Skeletal muscle satellite cell (primary cell): ENCODE measurements around the gene PIM3.

Experiments used
- H3K27me3 ChIP-seq: 2 replicates; pipeline ENCODE4 v1.7.0; 2013; ENCODE audit warnings: low read length; ENCODE audit not compliant: control insufficient read depth, insufficient read depth
- H3K36me3 ChIP-seq: 2 replicates; pipeline ENCODE4 v1.7.0; 2013; ENCODE audit warnings: mild to moderate bottlenecking, control low read depth, low read length; ENCODE audit not compliant: insufficient read depth
- H3K4me1 ChIP-seq: 2 replicates; pipeline ENCODE4 v1.7.0; 2013; ENCODE audit warnings: low read length; ENCODE audit not compliant: control insufficient read depth, insufficient read depth
- H3K4me2 ChIP-seq: 2 replicates; pipeline ENCODE4 v1.7.0; 2013; ENCODE audit warnings: mild to moderate bottlenecking, low read length
- H3K4me3 ChIP-seq: 2 replicates; pipeline ENCODE4 v1.7.0; 2013; ENCODE audit warnings: low read length
- H3K9ac ChIP-seq: 2 replicates; pipeline ENCODE4 v1.7.0; 2013; ENCODE audit warnings: mild to moderate bottlenecking, low read depth, low read length, moderate library complexity
- H3K9me3 ChIP-seq: replicated peaks from 2 replicates; pipeline ENCODE4 v1.7.0; 2013; ENCODE audit warnings: mild to moderate bottlenecking, control low read depth, low read length

Gene PIM3

GRCh38 chr22:49921508-49922278 lies 38.9 kb upstream of the PIM3 start:
- Histone ChIP-seq H3K36me3 (peaks cover 17% of the 10 kb centered on the region), H3K9me3 (no peaks in the 10 kb centered on the region), H3K4me1 (peaks cover 16% of the 10 kb centered on the region), H3K4me3 (no peak overlapping the region), H3K27me3 (no peaks in the 10 kb centered on the region), H3K4me2 (no peak overlapping the region), H3K9ac (no peak overlapping the region)

- H3K4me2 ChIP-seq, result no peak overlapping the region
These were observed 38.1 kb upstream of the PIM3 start for GRCh38 chr22:49922484-49922883.

GRCh38 chr22:49922926-49923325 lies 37.6 kb upstream of the PIM3 start:
- peaks cover 9% of the 10 kb centered on the region for H3K4me1 ChIP-seq
- peaks cover 21% of the 10 kb centered on the region for H3K36me3 ChIP-seq
- H3K9ac ChIP-seq, result no peak overlapping the region

More at GRCh38 chr22:49922484-49922883, 38.1 kb upstream of the PIM3 start:
- Histone ChIP-seq H3K4me3 (no peak overlapping the region), H3K27me3 (no peaks in the 10 kb centered on the region), H3K4me1 (peaks cover 12% of the 10 kb centered on the region), H3K9ac (no peak overlapping the region), H3K9me3 (no peaks in the 10 kb centered on the region), H3K36me3 (peaks cover 20% of the 10 kb centered on the region)

GRCh38 chr22:49923445-49923844 lies 37.1 kb upstream of the PIM3 start:
- H3K4me2 ChIP-seq, result no peak overlapping the region
- H3K36me3 ChIP-seq, result peaks cover 21% of the 10 kb centered on the region
- H3K9me3 ChIP-seq, result no peaks in the 10 kb centered on the region
- no peaks in the 10 kb centered on the region for H3K27me3 ChIP-seq
- H3K4me3 ChIP-seq, result no peak overlapping the region
- H3K4me1 ChIP-seq, result peaks cover 9% of the 10 kb centered on the region
- no peak overlapping the region for H3K9ac ChIP-seq

More at GRCh38 chr22:49922926-49923325, 37.6 kb upstream of the PIM3 start:
- no peaks in the 10 kb centered on the region for H3K9me3 ChIP-seq
- no peak overlapping the region for H3K4me2 ChIP-seq
- H3K27me3 ChIP-seq, result no peaks in the 10 kb centered on the region
- no peak overlapping the region for H3K4me3 ChIP-seq

- Histone ChIP-seq H3K9me3 (no peaks in the 10 kb centered on the region), H3K4me1 (peaks cover 4% of the 10 kb centered on the region), H3K27me3 (no peaks in the 10 kb centered on the region), H3K36me3 (peaks cover 21% of the 10 kb centered on the region), H3K9ac (no peak overlapping the region), H3K4me3 (no peak overlapping the region), H3K4me2 (no peak overlapping the region)
These were observed 36.3 kb upstream of the PIM3 start for GRCh38 chr22:49924113-49924833.

- no peak overlapping the region for H3K9ac ChIP-seq
- no peaks in the 10 kb centered on the region for H3K9me3 ChIP-seq
- no peak overlapping the region for H3K4me3 ChIP-seq
- no peaks in the 10 kb centered on the region for H3K27me3 ChIP-seq
- no peak overlapping the region for H3K4me2 ChIP-seq
- peaks cover 16% of the 10 kb centered on the region for H3K36me3 ChIP-seq
- H3K4me1 ChIP-seq, result no peaks in the 10 kb centered on the region
These were observed 34.9 kb upstream of the PIM3 start for GRCh38 chr22:49925525-49926128.

- Histone ChIP-seq H3K9me3 (no peaks in the 10 kb centered on the region), H3K9ac (no peak overlapping the region), H3K27me3 (no peaks in the 10 kb centered on the region), H3K36me3 (peaks cover 14% of the 10 kb centered on the region), H3K4me2 (no peak overlapping the region), H3K4me1 (peaks cover 4% of the 10 kb centered on the region), H3K4me3 (no peak overlapping the region)
These were observed 33.7 kb upstream of the PIM3 start for GRCh38 chr22:49926916-49927315.

GRCh38 chr22:49927483-49928184 lies 32.9 kb upstream of the PIM3 start:
- Histone ChIP-seq H3K36me3 (peaks cover 14% of the 10 kb centered on the region), H3K9ac (no peak overlapping the region), H3K27me3 (no peaks in the 10 kb centered on the region), H3K4me2 (no peak overlapping the region), H3K9me3 (no peaks in the 10 kb centered on the region), H3K4me1 (peaks cover 4% of the 10 kb centered on the region), H3K4me3 (no peak overlapping the region)

- peaks cover 8% of the 10 kb centered on the region for H3K4me1 ChIP-seq
- H3K9me3 ChIP-seq, result no peaks in the 10 kb centered on the region
- peaks cover 12% of the 10 kb centered on the region for H3K36me3 ChIP-seq
- H3K4me2 ChIP-seq, result no peak overlapping the region
- H3K9ac ChIP-seq, result no peak overlapping the region
- H3K27me3 ChIP-seq, result no peaks in the 10 kb centered on the region
- H3K4me3 ChIP-seq, result no peak overlapping the region
These were observed 32.4 kb upstream of the PIM3 start for GRCh38 chr22:49928185-49928495.

- Histone ChIP-seq H3K4me2 (no peak overlapping the region), H3K36me3 (peaks cover 11% of the 10 kb centered on the region), H3K4me3 (no peak overlapping the region), H3K9ac (no peak overlapping the region), H3K4me1 (peaks cover 13% of the 10 kb centered on the region), H3K27me3 (no peaks in the 10 kb centered on the region), H3K9me3 (no peaks in the 10 kb centered on the region)
These were observed 31.9 kb upstream of the PIM3 start for GRCh38 chr22:49928555-49929210.
